ENCODE results near the gene CYB5R2.
"Not testable (repeated sequence)": the region's sequence is repeated elsewhere in the genome, so short reads cannot be mapped to it uniquely, and the experiment has no call there.

Gene CYB5R2

DNA sequence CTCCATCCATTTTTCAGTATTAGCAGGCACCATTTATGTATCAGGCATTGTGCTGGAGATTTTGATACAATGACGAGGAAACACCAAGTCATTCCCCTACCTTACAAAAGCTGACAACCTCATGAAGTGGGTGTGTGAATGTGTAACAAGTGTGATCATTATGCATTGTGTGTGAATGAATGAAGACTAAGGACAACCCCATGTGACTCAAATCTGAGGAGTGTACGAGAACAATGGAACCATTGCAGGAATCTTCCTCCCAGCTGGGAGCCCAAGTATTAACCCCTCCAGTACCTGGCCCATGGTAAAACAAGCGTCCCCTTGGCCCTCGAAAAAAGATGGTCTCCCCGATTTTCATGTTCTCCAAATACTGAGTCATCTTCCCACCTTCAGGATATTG is 4.4 kb downstream of the CYB5R2 start:
- no peak for DNase-seq (ENCODE audit: low read depth)

DNA sequence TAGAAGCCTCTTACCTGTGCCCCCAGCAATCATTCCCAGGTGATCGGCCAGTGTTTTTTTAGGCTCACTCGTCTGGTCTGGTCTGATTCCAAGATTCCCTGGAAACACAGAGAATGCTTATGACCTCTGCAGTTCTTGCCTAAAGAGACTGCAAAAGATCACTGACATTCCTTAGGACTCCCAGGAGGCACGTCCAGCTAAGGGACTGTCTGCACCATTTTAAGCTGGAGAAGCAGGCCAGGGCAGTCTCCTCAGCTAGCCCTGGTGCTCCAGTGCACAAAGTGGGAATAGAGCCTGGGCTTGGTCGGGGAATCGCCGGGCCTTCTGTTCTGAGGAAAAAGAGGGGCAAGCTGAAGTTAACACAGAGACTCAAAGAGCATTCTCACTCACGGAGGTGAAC is 4.8 kb downstream of the CYB5R2 start:
- DNase-seq (ENCODE audit: low read depth), result no peak

DNA sequence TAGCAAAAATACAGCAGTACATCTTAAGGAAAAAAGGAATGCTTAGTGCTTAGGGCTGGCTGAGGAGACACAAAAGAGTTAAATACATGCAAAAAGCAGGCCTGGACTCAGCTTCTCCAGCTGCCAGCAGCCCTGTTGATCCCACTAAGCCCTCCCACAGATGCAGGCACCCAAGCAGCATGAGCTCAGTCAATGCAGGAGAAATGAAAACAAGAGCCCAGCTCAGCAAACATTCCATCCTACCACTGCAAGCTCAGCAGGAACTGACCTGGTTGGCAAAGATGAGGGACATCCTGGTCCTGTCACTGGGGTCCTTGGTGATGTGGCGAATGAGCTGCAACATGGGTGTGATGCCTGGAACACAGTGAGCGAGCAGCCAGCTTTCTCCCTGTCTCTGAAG is 5.8 kb downstream of the CYB5R2 start:
- DNase-seq (ENCODE audit: low read depth), result no peak

DNA sequence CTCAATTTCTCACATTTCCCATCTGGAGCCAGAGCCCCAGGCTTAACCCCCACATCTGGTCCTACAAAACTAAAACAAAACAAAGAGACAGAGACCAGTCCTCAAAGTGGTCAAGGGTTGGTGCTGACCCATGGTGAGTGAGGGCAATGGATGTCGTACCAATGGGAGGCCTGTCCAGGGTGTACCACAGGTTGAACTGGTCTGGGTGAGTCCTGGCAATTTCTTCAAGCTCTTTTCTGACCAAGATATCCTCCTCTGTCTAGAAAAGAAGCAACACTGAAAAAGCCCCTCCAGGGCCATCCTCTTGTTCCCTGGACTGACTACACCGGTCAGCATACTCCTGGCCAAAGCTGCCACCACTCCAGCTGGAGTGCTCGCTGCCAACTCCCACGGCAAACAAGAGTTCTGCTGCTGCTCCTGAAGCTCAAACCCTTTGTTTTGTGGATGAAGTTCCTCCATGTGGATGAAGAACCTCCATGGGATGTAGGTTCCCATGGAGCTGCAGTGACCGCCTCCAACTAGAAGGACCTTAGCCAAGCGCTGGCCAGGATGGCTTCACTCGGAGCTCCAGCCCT is 6.9 kb downstream of the CYB5R2 start:
- DNase-seq (ENCODE audit: low read depth), result no peak

DNA sequence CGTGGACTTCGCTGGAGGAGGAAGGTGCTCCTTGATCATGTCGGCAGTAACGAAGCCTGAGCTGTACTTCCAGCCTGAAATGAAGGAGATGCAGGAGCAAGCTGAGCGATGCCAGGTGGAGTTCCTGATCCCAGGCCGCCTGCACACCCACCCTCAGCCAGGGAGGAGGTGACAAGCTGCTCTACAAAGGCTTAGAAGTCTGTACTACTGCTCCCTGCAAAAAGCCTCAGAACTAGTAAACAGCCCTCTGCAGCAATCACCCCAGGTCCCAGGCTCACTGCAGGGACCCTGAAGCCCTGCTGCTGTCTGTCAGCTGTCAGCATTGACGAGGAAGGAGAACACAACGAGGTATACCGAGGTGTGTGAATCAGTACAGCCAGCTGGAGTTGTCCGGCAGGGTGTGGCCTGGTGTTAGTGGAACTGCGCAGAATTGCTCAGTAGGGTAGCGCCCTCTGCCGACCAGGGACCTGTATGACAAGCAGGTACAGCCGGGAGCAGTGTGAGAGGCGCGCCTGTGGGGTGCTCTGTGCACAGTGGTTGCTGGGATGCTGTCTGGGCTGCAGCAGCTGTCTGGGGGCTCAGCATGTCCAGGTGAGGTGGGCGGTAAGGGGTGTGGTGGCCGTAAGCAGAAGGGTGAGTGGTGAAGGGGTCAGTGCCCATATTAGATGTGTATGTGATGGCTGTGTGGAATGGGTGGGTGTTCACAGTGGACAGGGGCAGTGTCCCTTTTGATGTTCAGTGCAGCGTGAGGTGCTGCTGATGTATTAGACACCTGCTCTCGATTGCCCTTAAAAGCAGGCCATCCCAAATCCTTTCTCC is 7.6 kb downstream of the CYB5R2 start:
- peak; percentile 61 for DNase-seq (ENCODE audit: low read depth)

DNA sequence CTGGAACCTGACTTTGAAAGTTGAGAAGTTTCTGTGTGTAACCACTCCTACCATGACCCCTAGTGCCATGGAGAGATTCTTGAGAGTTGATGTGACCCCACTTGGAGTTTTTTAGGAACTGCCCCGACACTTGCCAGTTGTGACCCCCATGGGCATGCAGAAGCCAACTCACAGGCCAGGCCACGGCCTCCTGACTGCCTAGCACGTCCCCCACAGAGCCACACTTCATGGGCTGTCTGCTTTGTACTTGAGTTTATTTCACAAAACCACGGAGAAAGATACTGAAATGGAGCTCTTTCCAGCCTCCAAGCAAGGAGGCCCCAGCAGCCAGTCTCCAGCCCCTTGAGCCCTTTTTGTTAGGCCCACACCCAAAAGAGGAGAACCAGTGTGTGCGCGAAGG is 8.4 kb downstream of the CYB5R2 start:
- no peak for DNase-seq (ENCODE audit: low read depth)

DNA sequence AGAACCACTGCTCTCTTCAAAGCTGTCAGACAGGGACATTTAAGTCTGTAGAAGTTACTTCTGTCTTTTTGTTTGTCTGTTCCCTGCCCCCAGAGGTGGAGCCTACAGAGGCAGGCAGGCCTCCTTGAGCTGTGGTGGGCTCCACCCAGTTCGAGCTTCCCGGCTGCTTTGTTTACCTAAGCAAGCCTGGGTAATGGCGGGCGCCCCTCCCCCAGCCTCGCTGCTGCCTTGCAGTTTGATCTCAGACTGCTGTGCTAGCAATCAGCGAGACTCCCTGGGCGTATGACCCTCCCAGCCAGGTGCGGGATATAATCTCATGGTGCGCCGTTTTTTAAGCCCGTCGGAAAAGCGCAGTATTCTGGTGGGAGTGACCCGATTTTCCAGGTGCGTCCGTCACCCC is 9.8 kb downstream of the CYB5R2 start:
- not testable (repeated sequence) for DNase-seq (ENCODE audit: low read depth)

DNA sequence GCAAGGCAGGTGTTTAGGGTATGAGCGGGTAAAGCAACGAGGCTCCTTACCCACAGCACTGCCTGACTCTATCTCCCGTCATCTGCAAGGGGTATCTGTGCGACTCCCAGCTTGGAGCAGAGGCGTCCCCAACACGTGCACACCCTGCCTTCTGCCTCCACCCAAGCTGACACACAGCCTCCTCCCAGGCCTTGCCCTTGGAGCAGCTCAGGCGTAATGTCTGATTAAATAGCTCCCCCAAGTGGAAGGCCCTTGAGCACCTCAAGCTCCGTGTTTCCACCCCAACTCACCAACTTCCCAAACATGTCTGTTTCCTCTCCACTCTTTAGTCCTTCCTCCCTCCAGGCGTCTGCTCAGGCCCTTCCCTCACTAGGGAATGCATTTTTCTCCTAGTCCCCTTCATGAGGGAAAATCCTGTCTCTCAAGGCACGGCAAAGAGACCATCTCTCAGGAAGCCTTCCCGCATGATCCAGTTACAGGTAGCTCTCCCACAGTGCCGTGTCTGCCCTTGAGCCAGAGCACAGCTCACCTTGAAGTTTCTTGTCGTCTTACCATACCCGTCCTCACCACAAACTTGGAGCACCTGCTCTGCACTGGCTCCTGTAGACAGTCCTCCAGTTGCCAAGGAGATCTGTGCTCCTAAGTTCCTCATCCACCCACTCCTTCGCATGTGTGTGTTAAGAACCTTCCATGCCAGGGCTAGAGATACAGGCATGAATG is 15.8 kb downstream of the CYB5R2 start:
- DNase-seq (ENCODE audit: low read depth), result no peak

DNA sequence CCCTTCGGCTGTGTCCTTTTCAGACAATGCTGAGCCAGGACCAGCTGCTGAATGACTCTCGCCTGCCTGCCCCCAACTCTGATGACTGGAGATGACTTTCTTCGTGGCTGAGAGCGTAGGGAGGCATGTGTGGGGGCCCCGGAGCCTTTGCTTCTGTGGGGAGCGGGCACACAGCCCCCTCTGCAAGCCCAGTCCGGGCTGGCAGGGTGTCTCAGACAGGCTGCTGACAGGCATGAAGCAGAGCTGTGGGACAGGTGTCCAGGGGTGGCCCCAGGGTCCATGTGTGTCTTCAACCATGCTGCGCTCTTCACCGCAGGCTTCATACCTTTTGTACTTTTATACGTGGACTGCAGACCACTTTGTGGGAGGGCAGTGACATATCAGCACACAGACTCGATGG is 16.6 kb downstream of the CYB5R2 start:
- DNase-seq (ENCODE audit: low read depth), result no peak

DNA sequence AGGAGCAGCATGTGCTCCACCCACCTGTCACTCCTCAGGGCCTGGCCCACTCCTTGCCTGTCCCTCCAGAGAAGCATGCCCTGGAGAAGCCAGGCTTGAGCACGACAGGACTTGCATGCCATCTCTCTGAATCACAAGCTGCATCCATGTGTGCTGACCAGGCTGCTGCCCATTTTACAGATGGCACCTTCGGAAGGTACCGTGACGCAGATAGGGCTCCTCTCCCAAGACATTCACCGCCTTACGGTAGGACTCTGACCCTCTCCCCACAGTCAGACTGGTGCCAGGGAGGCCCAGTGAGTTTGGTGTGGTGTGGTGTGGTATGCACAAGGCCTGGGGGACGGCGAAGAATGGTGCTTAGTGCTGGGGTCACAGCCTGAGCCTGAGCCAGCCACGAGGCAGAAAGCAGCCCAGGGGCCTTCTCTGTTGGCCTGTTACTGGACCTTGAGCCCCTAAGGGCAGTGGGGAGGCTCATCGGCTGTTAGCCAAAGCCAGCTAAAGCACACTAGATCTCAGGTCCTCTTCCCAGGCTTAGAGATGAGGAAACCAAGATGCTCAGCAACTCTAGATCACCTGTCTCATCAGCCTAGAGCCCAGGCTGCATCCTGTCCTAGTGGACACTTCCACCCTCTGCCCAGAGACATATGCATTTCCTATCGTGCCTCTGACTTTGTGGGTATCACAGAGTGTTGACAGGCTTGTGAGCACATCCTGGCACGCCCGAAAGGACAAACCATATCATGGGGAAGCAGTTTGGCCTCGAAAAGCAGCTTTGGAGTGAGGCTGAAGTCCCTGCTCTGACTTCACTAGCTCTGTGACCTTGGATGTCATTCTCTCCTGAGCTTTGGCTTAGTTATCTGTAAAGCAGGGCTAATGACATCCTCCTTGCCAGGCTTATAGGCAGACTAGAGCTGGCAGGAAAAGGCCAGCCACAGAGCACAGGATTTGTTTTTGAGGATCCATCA is 17.8 kb downstream of the CYB5R2 start:
- DNase-seq (ENCODE audit: low read depth), result no peak

DNA sequence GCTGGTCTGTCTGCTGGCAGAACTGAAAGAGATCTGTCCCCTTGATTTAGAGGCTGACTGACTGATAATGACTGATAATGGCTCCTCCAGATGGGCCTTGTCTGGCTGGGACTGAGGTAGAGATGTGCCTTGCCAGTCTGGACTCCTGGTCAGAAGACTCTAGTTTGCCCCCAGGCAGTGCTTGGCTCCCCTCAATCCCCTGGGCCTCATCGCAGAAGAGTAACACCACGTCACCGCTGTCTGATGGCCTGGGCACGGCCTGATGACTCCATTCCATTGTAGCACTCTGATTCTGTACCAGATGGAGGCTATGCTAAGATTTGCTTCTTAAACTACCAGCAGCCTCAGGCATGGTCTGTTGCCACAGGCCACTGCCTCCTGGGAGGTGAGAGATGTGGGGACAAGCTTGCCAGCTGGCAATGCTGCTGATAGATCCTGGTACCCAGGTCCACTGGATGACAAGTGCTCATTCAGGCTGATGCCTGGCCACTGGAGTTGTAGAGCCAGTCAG is 19.1 kb downstream of the CYB5R2 start:
- DNase-seq (ENCODE audit: low read depth), result no peak

DNA sequence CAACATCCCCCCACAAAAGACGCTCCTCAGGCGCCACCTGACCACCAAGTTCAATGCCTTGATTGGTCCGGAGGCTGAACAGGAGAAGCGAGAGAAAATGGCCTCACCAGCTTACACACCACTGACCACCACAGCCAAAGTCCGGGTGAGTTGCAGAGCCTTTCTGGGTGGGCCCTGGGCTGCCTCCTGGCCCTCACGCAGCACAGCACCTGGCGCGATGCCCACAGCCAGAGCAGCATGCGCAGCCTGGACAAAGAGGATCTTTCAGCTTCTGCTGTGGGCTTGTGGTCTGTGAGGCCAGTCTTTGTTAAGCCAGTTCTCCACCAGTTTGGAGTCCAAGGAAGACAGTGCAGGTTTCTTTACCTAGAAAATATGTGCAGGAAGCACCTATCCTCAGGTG is 21.6 kb downstream of the CYB5R2 start:
- DNase-seq (ENCODE audit: low read depth), result no peak

DNA sequence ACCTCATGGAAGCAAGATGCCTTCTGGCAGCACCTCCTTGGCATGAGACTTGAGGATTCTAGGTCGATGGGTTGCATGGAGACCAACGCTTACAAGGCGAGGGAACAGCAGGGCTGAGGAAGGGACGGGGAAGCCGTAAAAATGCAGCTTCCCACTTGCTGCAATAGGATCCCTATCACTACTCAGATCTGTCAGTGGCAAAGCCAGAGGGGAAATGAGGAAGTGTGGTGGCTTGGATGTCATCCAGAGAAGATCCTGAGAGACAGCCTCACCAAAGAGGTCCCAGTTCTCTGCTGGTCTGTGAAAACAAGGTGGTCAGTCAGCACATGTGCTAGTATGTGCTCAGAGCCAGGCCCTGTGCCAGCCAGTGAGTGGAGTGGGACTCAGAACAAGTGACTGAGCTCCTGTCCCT is 22.2 kb downstream of the CYB5R2 start:
- no peak for DNase-seq (ENCODE audit: low read depth)

DNA sequence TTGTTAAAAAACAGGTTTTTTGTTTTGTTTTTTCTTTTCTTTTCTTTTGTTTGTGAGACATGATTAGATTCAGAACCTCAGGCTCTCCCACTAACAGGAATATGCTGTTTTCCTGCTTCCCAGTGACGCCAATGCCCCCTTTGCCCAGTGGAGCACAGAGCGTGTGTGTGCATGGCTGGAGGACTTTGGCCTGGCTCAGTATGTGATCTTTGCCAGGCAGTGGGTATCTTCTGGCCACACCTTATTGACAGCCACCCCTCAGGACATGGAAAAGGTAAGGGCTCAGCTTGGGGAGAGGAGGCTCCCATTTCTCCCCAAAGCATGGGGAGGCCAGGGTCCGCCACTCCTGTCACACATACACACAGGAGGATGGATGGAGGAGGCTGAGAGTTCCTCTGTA is 25.0 kb downstream of the CYB5R2 start:
- DNase-seq (ENCODE audit: low read depth), result no peak

DNA sequence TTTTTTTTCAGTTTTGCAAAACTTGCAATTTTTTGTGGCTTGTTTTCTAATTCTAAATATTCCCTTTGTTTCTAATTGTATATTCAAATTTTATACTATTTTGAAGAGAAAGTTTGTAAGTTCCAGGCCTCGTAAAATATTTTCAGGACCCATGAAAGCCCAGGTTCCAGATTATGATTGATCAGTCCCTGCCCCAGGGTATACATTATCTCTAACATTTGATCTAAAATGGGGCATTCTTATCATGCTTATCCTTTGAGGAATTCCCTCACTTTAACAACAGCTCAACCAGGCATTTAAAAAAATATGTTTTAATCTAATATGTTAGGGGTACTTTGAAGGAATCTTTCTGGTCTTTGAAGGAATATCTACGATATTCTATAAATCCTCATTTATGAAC is 26.4 kb downstream of the CYB5R2 start:
- DNase-seq (ENCODE audit: low read depth), result no peak

DNA sequence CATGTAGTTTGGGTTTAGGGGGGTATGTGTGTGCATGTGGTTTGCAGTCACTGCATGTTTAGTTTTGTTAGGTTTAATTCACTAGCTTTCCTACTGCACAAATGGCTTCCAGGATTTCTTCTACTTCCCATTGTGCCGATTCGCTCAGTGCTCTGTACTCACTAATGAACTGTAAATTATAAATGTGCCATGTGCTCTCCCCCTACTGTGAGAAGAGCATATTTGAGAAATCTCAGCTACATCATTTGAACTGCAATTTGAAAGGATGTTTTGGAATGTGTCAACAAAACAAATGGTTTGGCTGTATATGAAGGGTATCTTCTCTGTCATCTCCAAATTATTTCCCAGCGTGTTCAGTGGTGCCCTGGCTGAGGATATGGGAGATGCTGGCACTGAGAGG is 28.1 kb downstream of the CYB5R2 start:
- no peak for DNase-seq (ENCODE audit: low read depth)

DNA sequence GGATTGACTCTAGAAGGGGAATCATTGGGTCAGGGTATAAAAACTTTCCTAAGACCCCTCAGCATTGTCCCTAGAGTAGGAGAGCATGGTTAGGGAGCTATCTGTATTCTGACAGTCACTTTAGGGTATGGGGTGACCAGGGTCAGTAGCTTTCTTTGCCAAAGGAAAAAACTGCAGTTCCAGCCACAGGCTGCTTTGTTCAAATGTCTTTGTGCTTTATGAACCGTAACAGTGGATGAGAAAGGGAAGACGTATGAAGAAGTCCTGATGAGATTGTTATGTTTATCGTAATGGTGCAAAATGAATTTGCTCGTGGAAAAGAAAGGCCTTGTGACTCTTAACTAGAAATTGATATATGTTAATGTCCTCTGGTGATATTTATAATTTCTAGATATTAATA is 30.0 kb downstream of the CYB5R2 start:
- DNase-seq (ENCODE audit: low read depth), result no peak

DNA sequence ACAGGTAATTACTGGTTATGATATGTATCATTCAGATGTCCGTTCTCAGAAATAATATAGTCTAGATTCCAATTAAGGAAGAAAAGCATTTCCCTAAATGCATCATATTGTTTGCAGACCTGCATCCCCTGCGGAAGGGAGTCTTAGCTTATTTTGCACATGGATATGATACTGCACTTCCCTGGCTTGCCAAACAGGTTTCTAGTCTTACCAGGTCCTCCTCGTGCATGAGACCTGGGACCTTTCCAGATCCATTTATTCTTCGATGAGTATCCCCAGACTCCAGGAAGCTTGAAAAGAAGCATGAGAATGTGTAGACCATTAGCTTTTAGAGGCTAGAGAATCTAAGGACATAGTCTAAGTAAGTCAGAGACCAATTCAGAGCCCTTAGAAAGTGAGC is 30.6 kb downstream of the CYB5R2 start:
- DNase-seq (ENCODE audit: low read depth), result no peak

DNA sequence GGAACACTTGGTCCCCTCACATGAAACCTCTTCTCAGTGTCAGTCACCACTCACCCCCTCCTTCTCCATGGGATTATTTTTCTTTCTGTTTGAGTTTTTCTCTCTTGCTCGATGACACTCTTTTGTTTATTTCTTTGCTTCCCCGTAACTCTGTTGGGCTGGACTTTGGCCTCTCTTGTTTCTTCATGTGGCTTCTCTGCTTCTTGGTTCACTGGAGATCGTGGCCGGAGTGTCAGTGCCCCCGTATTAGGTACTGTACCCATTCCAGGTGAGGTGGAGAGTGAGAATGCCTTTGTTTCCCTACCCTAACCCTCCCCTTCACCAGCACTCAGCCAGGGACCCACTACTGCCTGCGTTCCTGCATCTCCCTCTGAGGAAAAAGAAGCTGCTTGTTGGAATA is 32.5 kb downstream of the CYB5R2 start:
- DNase-seq (ENCODE audit: low read depth), result no peak

DNA sequence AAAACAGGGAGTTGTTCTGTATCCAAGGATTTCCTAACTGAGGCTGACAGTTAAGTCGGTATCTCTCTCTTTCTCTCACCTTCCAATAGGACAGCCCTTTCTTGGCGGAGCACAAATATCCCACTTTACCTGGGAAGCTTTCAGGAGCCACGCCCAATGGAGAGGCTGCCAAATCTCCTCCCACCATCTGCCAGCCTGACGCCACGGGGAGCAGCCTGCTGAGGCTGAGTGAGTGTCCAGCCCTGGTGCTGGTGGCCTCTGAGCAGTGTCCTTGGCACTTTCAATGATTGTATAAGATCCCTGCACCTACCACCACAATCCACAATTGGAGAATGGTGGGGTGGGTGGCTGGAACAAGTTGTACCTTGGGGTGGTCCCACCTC is 33.7 kb downstream of the CYB5R2 start:
- no peak for DNase-seq (ENCODE audit: low read depth)

DNA sequence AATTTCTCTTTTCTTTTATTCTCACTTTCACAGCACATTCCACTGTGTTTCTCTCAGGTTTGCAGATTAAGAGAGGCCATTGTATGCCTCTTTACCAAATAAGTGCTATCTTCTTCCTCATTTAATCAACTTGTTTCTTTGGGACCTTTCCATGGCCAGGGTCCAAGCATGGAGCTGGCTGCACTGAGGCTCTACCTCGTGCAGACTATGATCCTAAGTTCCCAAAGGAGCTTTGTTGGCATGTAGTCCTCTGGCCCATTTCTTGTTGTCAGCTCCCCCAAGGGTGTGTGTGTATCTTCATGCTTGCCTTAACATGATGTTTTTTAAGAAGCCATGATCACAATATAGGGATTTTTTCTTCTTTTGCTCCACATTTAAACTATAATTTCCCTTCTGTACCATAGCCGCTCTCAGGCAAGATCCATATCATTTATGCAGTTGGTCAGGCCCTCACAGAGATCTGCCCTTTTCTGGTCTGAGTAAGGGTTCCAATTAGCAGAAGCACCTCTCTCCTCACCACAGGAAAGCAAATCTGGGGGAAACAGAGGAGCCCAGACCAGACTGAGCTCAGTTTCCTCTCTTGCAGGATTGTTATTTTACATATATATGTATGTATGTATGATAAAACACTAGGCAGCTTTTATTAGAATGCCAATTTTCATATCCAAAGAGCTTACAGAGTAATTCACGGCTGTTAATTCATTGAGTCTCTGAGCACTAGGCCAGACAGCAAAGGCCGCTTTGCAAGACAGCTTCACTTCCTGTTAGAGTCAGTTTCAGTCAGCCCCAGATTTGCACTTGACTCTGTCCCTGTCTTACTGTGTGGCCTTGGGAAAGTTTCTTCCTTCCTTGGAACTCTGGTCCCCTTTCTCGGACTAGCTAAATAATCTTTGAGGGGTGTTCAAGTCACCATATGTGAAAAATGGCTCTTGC is 34.3 kb downstream of the CYB5R2 start:
- no peak for DNase-seq (ENCODE audit: low read depth)

All from stimulated activated CD8-positive, alpha-beta memory T cell treated with anti-CD3 and anti-CD28 coated beads, Interleukin-12 subunit alpha, Interleukin-12 subunit beta, amount 100 ng/mL, for 1 hour (primary cell).